ENCODE measurements around the gene GRK5. TPM values are rescaled to one million over a fixed set of nuclear protein-coding genes. Genes with fewer than 3 reads are reported as not detected.

The GRK5 gene
- total RNA-seq, 1 donor from 2014 or later, result 1.8 TPM

GRCh38 chr10:119337796-119338432 is 130.5 kb downstream of the GRK5 start:
- peak; percentile 35 for DNase-seq (ENCODE audit: low read depth)

- DNase-seq (ENCODE audit: low read depth), result no peak
These were observed 131.7 kb downstream of the GRK5 start for GRCh38 chr10:119339109-119339508.

- DNase-seq (ENCODE audit: low read depth), result no peak
These were observed 133.6 kb downstream of the GRK5 start for GRCh38 chr10:119340893-119341458.

- peak; percentile 58 for DNase-seq (ENCODE audit: low read depth)
These were observed 134.3 kb downstream of the GRK5 start for GRCh38 chr10:119341459-119342301.

- no peak for DNase-seq (ENCODE audit: low read depth)
These were observed 135.0 kb downstream of the GRK5 start for GRCh38 chr10:119342335-119342734.

GRCh38 chr10:119343011-119343601 is 135.7 kb downstream of the GRK5 start:
- DNase-seq (ENCODE audit: low read depth), result no peak

GRCh38 chr10:119344381-119344780 is 137.0 kb downstream of the GRK5 start:
- DNase-seq (ENCODE audit: low read depth), result no peak

- peak; percentile 55 for DNase-seq (ENCODE audit: low read depth)
These were observed 138.9 kb downstream of the GRK5 start for GRCh38 chr10:119346095-119346832.

- no peak for DNase-seq (ENCODE audit: low read depth)
These were observed 140.0 kb downstream of the GRK5 start for GRCh38 chr10:119347181-119347974.

- DNase-seq (ENCODE audit: low read depth), result no peak
These were observed 140.7 kb downstream of the GRK5 start for GRCh38 chr10:119348106-119348505.

GRCh38 chr10:119348516-119349240 is 141.3 kb downstream of the GRK5 start:
- no peak for DNase-seq (ENCODE audit: low read depth)

GRCh38 chr10:119349341-119349740 is 142.0 kb downstream of the GRK5 start:
- DNase-seq (ENCODE audit: low read depth), result no peak

GRCh38 chr10:119349937-119350501 is 142.6 kb downstream of the GRK5 start:
- no peak for DNase-seq (ENCODE audit: low read depth)

- no peak for DNase-seq (ENCODE audit: low read depth)
These were observed 143.2 kb downstream of the GRK5 start for GRCh38 chr10:119350502-119351097.

- DNase-seq (ENCODE audit: low read depth), result no peak
These were observed 143.8 kb downstream of the GRK5 start for GRCh38 chr10:119351189-119351588.

GRCh38 chr10:119352042-119352441 is 144.7 kb downstream of the GRK5 start:
- DNase-seq (ENCODE audit: low read depth), result no peak

GRCh38 chr10:119352807-119353206 is 145.4 kb downstream of the GRK5 start:
- no peak for DNase-seq (ENCODE audit: low read depth)

GRCh38 chr10:119353421-119353820 is 146.1 kb downstream of the GRK5 start:
- no peak for DNase-seq (ENCODE audit: low read depth)

- no peak for DNase-seq (ENCODE audit: low read depth)
These were observed 148.6 kb downstream of the GRK5 start for GRCh38 chr10:119355930-119356329.

Data from myocyte (in vitro differentiated cells).